Osteocyte (in vitro differentiated cells): ENCODE measurements around the gene ROBO2. TPM values are rescaled to one million over a fixed set of nuclear protein-coding genes. Genes with fewer than 3 reads are reported as not detected.
A peak's percentile ranks its signal among the peaks of the same experiment; 100 is the strongest.
"Not testable (repeated sequence)": the region's sequence is repeated elsewhere in the genome, so short reads cannot be mapped to it uniquely, and the experiment has no call there.

Experiments
- DNase-seq: peaks from one replicate; pipeline ENCODE4 v3.0.0; 2021; ENCODE audit warnings: mixed read lengths; ENCODE audit not compliant: unreplicated experiment; ENCODE audit errors: extremely low spot score
- H3K27ac Mint-ChIP-seq: one replicate; pipeline ENCODE4 v1.8.0; 2021; ENCODE audit warnings: mild to moderate bottlenecking, mixed read lengths; ENCODE audit not compliant: unreplicated experiment
- H3K27me3 Mint-ChIP-seq: one replicate; pipeline ENCODE4 v1.8.0; 2021; ENCODE audit warnings: mixed read lengths; ENCODE audit not compliant: unreplicated experiment
- H3K36me3 Mint-ChIP-seq: one replicate; pipeline ENCODE4 v1.8.0; 2021; ENCODE audit warnings: mixed read lengths; ENCODE audit not compliant: unreplicated experiment
- H3K4me1 Mint-ChIP-seq: one replicate; pipeline ENCODE4 v1.8.0; 2021; ENCODE audit warnings: mixed read lengths; ENCODE audit not compliant: unreplicated experiment
- H3K4me3 Mint-ChIP-seq: one replicate; pipeline ENCODE4 v1.8.0; 2021; ENCODE audit warnings: mild to moderate bottlenecking, moderate library complexity, mixed read lengths; ENCODE audit not compliant: unreplicated experiment
- H3K9me3 Mint-ChIP-seq: one replicate; pipeline ENCODE4 v1.8.0; 2021; ENCODE audit warnings: mixed read lengths; ENCODE audit not compliant: unreplicated experiment
- CTCF ChIP-seq: fragments of 200-600 bp; sonication (generic); IDR thresholded peaks from 2 replicates; pipeline ENCODE4 v1.5.0; 2021; ENCODE audit warnings: antibody characterized with exemption, mild to moderate bottlenecking, moderate library complexity
- total RNA-seq: library from RNA; stranded (reverse); gene quantifications from 2 replicates; pipeline ENCODE4 v1.2.1, GENCODE V29; 2021

ROBO2 gene
- total RNA-seq, 1 donor from 2014 or later, result 18.4 TPM

- no peak overlapping the region for H3K4me3 Mint-ChIP-seq
- H3K27me3 Mint-ChIP-seq, result no peaks in the 10 kb centered on the region
- TF ChIP-seq CTCF, result no peak
- DNase-seq, result no peak
- H3K4me1 Mint-ChIP-seq, result peaks cover 29% of the 10 kb centered on the region
- H3K27ac Mint-ChIP-seq, result no peak overlapping the region
- no peaks in the 10 kb centered on the region for H3K36me3 Mint-ChIP-seq
- H3K9me3 Mint-ChIP-seq, result no peaks in the 10 kb centered on the region
These were observed 365.0 kb downstream of the ROBO2 start for GRCh38 chr3:77404871-77405270.

- TF ChIP-seq CTCF, result no peak
- no peaks in the 10 kb centered on the region for H3K36me3 Mint-ChIP-seq
- H3K9me3 Mint-ChIP-seq, result no peaks in the 10 kb centered on the region
- H3K27me3 Mint-ChIP-seq, result no peaks in the 10 kb centered on the region
- no peak overlapping the region for H3K4me3 Mint-ChIP-seq
- peaks cover 36% of the 10 kb centered on the region for H3K4me1 Mint-ChIP-seq
- H3K27ac Mint-ChIP-seq, result no peak overlapping the region
- DNase-seq, result no peak
These were observed 367.5 kb downstream of the ROBO2 start for GRCh38 chr3:77407441-77407840.

GRCh38 chr3:77410334-77410733 is 370.4 kb downstream of the ROBO2 start:
- Mint-ChIP-seq H3K9me3 (peaks cover 16% of the 10 kb centered on the region), H3K4me1 (peaks cover 37% of the 10 kb centered on the region)
- H3K27me3 Mint-ChIP-seq, H3K4me3 Mint-ChIP-seq, H3K27ac Mint-ChIP-seq, H3K36me3 Mint-ChIP-seq, DNase-seq: not testable (repeated sequence)

- Mint-ChIP-seq H3K36me3 (no peaks in the 10 kb centered on the region), H3K27ac (no peak overlapping the region), H3K27me3 (no peaks in the 10 kb centered on the region), H3K9me3 (peaks cover 16% of the 10 kb centered on the region), H3K4me3 (no peak overlapping the region), H3K4me1 (peaks cover 36% of the 10 kb centered on the region)
- TF ChIP-seq CTCF, result no peak
- no peak for DNase-seq
These were observed 371.4 kb downstream of the ROBO2 start for GRCh38 chr3:77411334-77411733.

- H3K4me3 Mint-ChIP-seq, result no peak overlapping the region
- peak overlapping the region; percentile 69 for H3K27ac Mint-ChIP-seq
- no peaks in the 10 kb centered on the region for H3K27me3 Mint-ChIP-seq
- peaks cover 36% of the 10 kb centered on the region for H3K4me1 Mint-ChIP-seq
- peaks cover 16% of the 10 kb centered on the region for H3K9me3 Mint-ChIP-seq
- H3K36me3 Mint-ChIP-seq, result no peaks in the 10 kb centered on the region
- TF ChIP-seq CTCF, result no peak
- no peak for DNase-seq
These were observed 372.1 kb downstream of the ROBO2 start for GRCh38 chr3:77412021-77412438.

GRCh38 chr3:77412584-77412983 is 372.7 kb downstream of the ROBO2 start:
- no peak for TF ChIP-seq CTCF
- H3K4me1 Mint-ChIP-seq, result peaks cover 32% of the 10 kb centered on the region
- H3K36me3 Mint-ChIP-seq, result no peaks in the 10 kb centered on the region
- peak overlapping the region; percentile 69 for H3K27ac Mint-ChIP-seq
- no peak overlapping the region for H3K4me3 Mint-ChIP-seq
- H3K27me3 Mint-ChIP-seq, result no peaks in the 10 kb centered on the region
- no peak for DNase-seq
- peaks cover 16% of the 10 kb centered on the region for H3K9me3 Mint-ChIP-seq
